ENCODE results near the gene DDN. TPM values are rescaled to one million over a fixed set of nuclear protein-coding genes. Genes with fewer than 3 reads are reported as not detected.

Gene DDN
- total and polyA plus RNA-seq, 2 donors (not counting 1 experiment from before 2014, with no cell fraction given): 0.10 to 0.75 TPM

DNA sequence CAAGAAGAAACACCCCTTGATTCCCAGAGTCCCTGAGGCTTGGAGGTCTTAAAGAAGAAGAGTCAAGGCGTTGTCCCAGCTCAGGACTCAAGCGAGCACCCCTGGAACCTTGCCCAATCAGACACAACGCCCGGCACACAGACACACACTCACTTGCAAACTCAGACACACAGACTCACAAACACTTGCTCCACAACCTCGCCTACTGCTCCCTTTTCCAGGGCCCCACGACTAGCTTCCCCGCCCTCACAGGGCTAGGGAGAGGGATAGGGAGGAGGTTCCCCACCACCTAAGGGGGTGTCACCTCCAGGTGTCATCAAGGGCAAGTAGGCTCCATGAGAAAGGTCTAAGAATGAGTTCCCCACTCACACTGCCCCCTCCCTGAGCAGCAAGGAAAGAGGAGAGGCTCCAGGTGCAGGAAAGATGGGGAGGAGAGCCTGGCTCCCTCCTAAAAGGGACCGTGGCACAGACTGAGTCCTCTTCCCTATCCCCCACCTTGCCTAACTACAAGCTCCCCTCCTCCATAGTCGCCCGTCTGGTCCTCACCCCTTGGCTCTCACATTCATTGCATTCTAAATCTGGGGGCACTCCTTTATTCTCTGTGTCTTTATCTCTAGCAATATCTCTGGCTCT, 28.4 kb downstream of the DDN start:
- Histone ChIP-seq H4K20me1 (ENCODE audit: control insufficient read depth, insufficient read depth, low read length, poor library complexity, severe bottlenecking) (peaks cover 27% of the 10 kb centered on the region), H3K4me3 (ENCODE audit: control extremely low read depth in 1 of 5, extremely low read depth in 1 of 5, insufficient read depth in 1 of 5, low read depth in 2 of 5, low read length in 4 of 5) (peak overlapping the region in 1 of 5 experiments; percentile 5), H2AFZ (ENCODE audit: insufficient read depth, low read depth, low read length, poor library complexity, severe bottlenecking) (peak overlapping the region; percentile 57), H3K36me3 (replicated peaks in 1 of 2; ENCODE audit: control extremely low read depth in 1 of 2, control insufficient read depth in 1 of 2, extremely low read depth in 1 of 2, insufficient read depth in 2 of 2, low read length in 1 of 2) (no peaks in the 10 kb centered on the region), H3K27me3 (replicated peaks in 1 of 4; ENCODE audit: control extremely low read depth in 1 of 4, control insufficient read depth in 3 of 4, insufficient read depth in 4 of 4, low read length in 3 of 4) (peaks cover 0 to 53% (median 41%) of the 10 kb centered on the region in 4 experiments), H3K4me2 (replicated peaks; ENCODE audit: low read depth, low read length, poor library complexity, severe bottlenecking) (peak overlapping the region; percentile 76), H3K27ac (ENCODE audit: low read length in 2 of 2) (no peak overlapping the region), H3K79me2 (ENCODE audit: control insufficient read depth, insufficient read depth, low read length) (no peaks in the 10 kb centered on the region), H3K4me1 (ENCODE audit: control insufficient read depth in 2 of 2, insufficient read depth in 2 of 2, low read length in 2 of 2) (peaks cover 47 to 51% of the 10 kb centered on the region in 2 donors), H3K9ac (ENCODE audit: low read length) (no peak overlapping the region), H3K9me3 (ENCODE audit: control extremely low read depth in 1 of 3, control insufficient read depth in 2 of 3, insufficient read depth in 1 of 3, low read length in 2 of 3) (peaks cover 0 to 25% (median 0%) of the 10 kb centered on the region in 3 donors)
- Mint-ChIP-seq H3K27ac (no peak overlapping the region), H3K27me3 (peaks cover 46% of the 10 kb centered on the region), H3K4me1 (peaks cover 40% of the 10 kb centered on the region), H3K9me3 (ENCODE audit: insufficient read depth) (no peaks in the 10 kb centered on the region), H3K4me3 (peak overlapping the region; percentile 80)
- peak; percentile 37 for DNase-seq
- no peak for ATAC-seq (ENCODE audit: low read depth)
- CTCF ChIA-PET: interaction anchor here (7.2 kb wide), 1 partner anchor 9 kb away, joined by 71 read pairs; the partner anchor contains the start of gene WNT1
- TF ChIP-seq, protein P1, sequence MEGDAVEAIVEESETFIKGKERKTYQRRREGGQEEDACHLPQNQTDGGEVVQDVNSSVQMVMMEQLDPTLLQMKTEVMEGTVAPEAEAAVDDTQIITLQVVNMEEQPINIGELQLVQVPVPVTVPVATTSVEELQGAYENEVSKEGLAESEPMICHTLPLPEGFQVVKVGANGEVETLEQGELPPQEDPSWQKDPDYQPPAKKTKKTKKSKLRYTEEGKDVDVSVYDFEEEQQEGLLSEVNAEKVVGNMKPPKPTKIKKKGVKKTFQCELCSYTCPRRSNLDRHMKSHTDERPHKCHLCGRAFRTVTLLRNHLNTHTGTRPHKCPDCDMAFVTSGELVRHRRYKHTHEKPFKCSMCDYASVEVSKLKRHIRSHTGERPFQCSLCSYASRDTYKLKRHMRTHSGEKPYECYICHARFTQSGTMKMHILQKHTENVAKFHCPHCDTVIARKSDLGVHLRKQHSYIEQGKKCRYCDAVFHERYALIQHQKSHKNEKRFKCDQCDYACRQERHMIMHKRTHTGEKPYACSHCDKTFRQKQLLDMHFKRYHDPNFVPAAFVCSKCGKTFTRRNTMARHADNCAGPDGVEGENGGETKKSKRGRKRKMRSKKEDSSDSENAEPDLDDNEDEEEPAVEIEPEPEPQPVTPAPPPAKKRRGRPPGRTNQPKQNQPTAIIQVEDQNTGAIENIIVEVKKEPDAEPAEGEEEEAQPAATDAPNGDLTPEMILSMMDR (IDR thresholded peaks at IDR 0.05): no peak
- no peak for TF ChIP-seq EZH2 (IDR thresholded peaks at IDR 0.05; ENCODE audit: borderline replicate concordance, insufficient read depth, low read depth, low read length, poor library complexity, severe bottlenecking)
- POLR2A ChIA-PET: interaction anchor here (3.1 kb wide), 1 partner anchor 9 kb away, joined by 9 read pairs; no protein-coding TSS in a partner anchor
- WGBS (ENCODE audit: insufficient coverage): 26% methylated on average over 5 of the region's 10 CpGs
- intact Hi-C loops (cut with micrococcal nuclease): loop anchor here (1.0 kb wide), 1 partner anchor 7 kb away; the partner anchor contains the start of gene WNT1

All from B cell (primary cell).